A172 (cell line): ENCODE results near the gene EMC8. TPM values are rescaled to one million over a fixed set of nuclear protein-coding genes. Genes with fewer than 3 reads are reported as not detected.
"Not testable (repeated sequence)": the region's sequence is repeated elsewhere in the genome, so short reads cannot be mapped to it uniquely, and the experiment has no call there.

Experiments
- DNase-seq: peaks from one replicate; pipeline ENCODE4 v3.0.0-alpha.2; 2015; ENCODE audit warnings: low spot score
- total RNA-seq: library from RNA; depleted of rRNA; stranded (reverse); fragments of >200 nt; shearing (Covaris generic); gene quantifications from 2 replicates; pipeline ENCODE4 v1.2.3, GENCODE V29; 2014

The EMC8 gene
- total RNA-seq, 1 experiment from 2014 or later, result 65.9 TPM

DNA sequence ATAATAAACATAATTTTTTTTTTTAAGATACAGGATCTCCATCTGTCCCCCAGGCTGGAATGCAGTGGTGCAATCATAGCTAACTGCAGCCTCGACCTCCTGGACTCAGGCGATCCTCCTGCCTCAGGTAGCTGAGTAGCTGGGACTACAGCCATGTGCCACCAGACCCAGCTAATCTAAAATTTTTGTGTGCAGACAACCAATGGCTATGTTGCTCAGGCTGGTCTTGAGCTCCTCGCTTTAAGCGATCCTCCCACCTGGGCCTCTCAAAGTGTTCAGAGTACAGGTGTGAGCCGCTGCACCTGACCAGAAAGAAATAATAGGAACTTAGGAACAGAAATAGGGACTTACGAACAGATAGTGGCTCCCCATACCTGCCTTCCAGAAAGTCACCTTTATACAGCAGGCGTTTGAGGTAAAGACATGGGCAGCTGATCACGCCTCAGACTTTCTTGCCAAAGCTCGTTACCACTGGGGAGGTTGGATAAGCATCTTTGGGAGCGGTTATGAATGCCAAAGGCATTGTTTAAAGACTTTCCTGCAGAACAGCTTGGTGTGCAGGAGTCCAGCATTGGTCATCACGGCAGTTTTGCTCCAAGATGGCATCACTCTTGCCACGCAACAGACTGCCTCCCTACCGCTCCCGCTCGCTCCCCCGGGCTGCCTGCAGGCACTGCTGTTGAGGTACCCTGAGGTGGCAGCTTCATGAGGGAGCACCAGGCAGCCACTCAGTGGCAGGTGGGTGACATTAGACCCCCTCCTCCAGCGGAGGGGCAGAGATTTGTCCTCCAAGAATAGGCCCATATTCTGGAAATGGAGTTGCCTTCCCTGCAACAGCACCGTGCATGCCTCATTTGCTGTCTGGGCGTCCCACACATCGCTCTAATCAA is 13.7 kb upstream of the EMC8 start:
- no peak for DNase-seq

DNA sequence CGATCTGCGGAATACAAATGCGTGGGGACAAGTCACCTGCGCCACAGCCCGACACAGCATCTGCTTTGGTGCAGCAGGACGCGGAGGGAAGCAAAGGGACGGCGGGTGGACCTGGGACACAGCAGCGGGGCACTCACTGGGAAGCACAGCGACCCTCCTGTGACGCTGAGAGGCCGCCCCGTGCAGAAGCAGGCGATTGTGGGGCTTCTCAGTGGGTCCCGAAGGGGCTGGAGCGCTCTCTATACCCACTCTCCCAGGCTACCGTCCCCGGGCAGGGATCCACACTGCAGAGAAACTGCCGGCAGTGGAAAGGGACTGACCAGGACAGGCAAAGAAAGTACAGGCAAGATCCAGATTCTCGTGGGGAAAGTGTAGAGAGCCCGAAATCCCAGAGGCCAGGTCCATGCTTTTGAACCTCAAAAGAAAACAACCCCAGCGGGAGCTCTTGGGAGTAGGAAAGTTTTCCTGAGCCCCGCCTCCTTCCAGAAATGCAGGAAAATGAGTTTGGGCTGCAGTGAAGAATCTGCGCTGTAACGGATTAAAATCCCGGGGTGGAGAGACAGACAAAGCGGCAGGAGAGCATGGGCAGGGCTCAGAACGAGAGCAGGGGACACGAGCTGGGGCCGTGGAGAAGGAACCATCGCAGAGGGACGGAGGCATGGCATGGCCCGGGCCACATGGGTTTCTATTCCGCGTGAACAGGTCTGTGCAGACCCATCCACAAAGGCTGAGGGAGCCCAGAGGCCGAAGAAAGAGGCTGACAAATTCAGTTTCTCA is 12.9 kb upstream of the EMC8 start:
- DNase-seq, result no peak

GRCh38 chr16:85810742-85811115 is 11.4 kb upstream of the EMC8 start:
- DNase-seq, result no peak

DNA sequence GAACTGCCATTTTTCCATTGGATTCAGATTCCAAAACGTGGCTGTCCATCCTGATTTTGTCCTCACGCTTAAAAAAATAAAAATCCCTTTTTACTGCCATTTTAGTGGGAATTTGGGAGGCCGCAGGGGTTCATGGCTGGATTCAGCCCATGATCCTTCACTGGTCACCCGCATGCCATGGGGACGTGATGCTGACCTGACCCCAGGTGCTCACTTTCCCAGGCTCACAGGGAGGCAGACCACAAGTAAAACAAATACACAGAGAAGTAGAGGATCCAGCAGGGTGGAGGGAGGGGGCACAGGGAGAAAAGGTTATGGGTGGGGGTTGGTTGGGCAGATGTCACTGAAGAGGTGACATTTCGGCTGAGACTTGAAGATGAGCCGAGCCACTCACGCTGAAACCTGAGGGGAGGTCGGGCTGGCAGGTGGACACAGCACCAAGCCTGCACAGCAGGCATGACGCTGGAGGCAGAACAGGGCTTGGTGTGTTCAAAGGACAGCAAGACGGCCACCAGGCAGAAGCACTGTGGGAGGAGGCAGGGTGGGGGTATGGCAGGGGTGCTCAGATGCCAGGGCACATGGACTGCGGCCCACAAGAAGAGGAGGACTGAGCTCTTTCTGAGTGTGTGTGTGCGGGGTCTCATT is 10.9 kb upstream of the EMC8 start:
- no peak for DNase-seq

DNA sequence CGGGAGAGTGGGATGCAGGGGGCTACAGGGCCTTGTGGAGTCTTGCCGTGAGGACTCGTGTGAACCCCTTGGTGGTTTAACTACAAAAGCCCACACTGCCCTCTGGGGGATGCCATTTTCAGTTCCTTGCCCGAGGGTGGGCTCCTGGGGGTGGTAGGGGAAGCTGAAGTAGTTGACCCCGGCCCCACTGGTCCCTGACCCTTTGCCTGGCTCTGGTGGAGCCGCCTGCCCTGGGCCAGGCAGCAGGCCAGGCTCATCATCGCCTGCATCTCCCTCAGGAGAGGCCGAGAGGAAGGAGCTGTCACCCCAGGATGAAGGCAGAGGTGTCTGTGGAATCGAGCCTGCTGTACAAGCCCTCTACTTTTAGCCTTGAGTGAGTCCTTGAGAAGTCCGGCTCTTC is 10.3 kb upstream of the EMC8 start:
- no peak for DNase-seq

- DNase-seq, result no peak
Measured at GRCh38 chr16:85808926-85809325, 9.6 kb upstream of the EMC8 start.

DNA sequence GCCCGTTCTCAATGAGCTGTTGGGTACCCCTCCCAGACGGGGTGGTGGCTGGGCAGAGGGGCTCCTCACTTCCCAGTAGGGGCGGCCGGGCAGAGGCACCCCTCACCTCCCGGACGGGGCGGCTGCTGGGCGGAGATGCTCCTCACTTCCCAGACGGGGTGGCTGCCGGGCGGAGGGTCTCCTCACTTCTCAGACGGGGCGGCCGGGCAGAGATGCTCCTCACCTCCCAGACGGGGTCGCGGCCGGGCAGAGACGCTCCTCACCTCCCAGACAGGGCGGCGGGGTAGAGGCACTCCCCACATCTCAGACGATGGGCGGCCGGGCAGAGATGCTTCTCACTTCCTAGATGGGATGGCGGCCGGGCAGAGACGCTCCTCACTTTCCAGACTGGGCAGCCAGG is 8.8 kb upstream of the EMC8 start:
- not testable (repeated sequence) for DNase-seq

- DNase-seq, result not testable (repeated sequence)
Measured at GRCh38 chr16:85807340-85807739, 8.0 kb upstream of the EMC8 start.

- no peak for DNase-seq
Measured at GRCh38 chr16:85806539-85806938, 7.2 kb upstream of the EMC8 start.

- DNase-seq, result no peak
Measured at GRCh38 chr16:85805442-85806045, 6.2 kb upstream of the EMC8 start.

- no peak for DNase-seq
Measured at GRCh38 chr16:85803570-85803969, 4.2 kb upstream of the EMC8 start.

DNA sequence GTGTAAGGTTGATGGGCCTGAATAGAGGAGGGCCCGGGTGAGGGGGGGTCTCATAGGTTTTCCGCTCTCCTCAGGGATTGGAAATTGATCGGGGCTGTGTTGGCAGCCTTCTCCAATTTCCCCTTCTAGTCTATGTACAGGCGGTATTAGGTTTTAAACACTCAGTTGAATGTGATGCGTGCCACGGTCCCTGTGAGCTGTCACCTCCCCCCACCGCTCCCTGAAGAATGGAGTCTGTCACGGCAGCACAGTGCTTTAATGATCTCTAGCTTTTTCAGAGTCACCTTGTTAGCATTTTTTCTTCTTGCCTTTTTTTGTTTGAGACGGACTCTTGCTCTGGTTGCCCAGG is 951 bp upstream of the EMC8 start:
- DNase-seq, result no peak

GRCh38 chr16:85798901-85799496 is 345 bp downstream of the EMC8 start:
- DNase-seq, result no peak

GRCh38 chr16:85798283-85798776 is 1.0 kb downstream of the EMC8 start:
- no peak for DNase-seq

- no peak for DNase-seq
Measured at GRCh38 chr16:85796599-85796998, 2.7 kb downstream of the EMC8 start.

DNA sequence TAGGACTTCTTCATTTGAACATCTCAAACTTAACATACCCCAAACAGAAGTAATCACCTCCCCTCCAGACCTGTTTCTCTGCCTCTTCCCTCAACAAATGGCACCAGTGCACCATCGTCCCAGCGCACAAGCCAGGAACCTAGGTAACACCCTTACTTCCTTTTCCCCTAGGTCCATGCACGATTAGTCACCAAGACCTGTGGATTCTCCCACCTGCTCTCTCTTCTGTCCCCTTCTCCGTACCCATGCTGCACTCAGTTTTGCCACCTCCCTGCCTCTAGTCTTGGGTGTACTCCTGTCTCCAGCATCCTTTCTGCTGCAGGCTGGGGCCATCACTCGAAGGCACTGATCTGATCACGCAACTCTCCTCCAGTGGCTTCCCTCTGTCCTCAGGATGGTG is 3.2 kb downstream of the EMC8 start:
- DNase-seq, result no peak

DNA sequence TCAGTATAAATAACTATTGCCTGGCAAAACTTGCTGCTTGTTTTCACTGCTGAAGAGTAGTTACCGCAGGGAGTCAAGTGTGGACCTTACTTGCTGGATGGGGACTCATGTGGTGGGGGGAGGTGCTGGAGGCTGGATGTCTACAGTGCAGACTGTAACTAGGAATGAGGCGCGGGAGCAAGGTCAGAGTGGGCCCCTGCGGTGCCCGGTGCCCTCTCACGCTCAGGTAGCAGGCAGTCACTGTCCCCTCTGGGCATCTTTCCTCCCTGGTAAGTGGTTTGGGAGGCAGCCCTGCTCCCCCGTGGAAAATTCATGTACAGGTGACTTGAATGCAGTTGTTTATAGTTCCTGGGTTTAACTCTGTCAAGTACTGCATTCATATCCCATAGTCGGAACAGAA is 4.6 kb downstream of the EMC8 start:
- no peak for DNase-seq

DNA sequence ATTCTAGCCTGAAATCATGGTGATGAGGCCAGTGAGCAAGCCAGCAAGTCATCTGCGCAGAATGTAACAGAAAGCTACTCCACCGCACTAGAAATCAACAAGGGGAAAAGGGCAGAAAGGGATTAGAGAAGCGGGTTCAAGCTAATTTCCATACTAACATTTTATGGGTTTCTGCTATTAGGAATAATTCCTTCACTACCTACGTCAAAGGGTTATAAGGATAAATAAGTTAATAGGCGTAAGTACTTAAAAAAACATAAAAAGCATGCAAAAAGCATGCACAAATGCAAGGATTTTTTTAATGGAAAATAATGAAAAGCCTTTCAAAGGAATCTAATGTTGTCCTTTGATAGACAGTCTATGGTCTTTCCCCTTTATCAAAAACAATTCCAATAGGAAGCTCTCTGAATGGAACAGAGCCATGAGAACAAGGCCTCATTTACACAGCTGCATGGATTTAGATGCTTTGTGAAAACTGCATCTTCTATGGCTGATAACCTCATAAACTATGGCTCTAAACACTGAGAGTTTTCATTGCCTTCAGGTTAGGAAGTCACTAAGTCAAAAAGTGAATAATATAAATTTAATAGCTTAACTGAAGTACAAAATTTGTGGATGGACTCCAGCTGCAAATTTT is 5.6 kb downstream of the EMC8 start:
- DNase-seq, result no peak

DNA sequence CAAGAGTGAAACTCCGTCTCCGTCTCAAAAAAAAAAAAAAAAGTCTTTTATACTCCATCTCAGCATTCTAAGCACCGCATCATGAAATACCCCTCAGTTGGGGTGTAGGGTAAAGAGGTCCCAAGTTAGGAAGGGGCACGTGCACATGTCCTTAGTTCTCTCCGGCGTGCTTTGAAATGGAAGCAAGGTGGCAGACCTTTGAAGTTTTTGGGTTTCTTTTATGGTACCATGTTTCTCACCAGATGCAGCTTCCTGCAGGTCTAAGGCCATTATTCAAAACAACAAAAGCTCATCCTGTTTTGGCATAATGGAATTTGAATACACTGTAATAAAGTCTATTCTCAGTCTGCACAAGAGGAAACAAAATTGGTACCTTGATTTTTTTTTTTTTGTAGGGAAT is 9.6 kb downstream of the EMC8 start:
- DNase-seq, result no peak

GRCh38 chr16:85788819-85789218 is 10.5 kb downstream of the EMC8 start:
- no peak for DNase-seq

- no peak for DNase-seq
Measured at GRCh38 chr16:85785927-85786326, 13.4 kb downstream of the EMC8 start.
